Transverse colon (tissue), 4 donors: ENCODE measurements around the gene ZNF420. TPM values are rescaled to one million over a fixed set of nuclear protein-coding genes. Genes with fewer than 3 reads are reported as not detected.

ENCODE experiments used
- DNase-seq: peaks from one replicate; pipeline ENCODE4 v3.0.0-alpha.2; 2019
- H3K27ac ChIP-seq, 4 donors: fragments of 200-600 bp; sonication (generic); 2 replicates each; pipeline ENCODE4 v1.5.1; 2016 to 2018; ENCODE audit warnings: inconsistent platforms in 4 of 4
- H3K27me3 ChIP-seq: fragments of 200-600 bp; sonication (generic); 2 replicates; pipeline ENCODE4 v1.5.1; 2017; ENCODE audit warnings: inconsistent platforms
- H3K36me3 ChIP-seq, 4 donors: fragments of 200-600 bp; sonication (generic); 2 replicates each; pipeline ENCODE4 v1.5.1; 2017 to 2019; ENCODE audit warnings: inconsistent platforms in 4 of 4
- H3K4me1 ChIP-seq, 4 donors: fragments of 200-600 bp; sonication (generic); 2 replicates each; pipeline ENCODE4 v1.5.1; 2017 to 2020; ENCODE audit warnings: inconsistent platforms in 4 of 4
- H3K4me3 ChIP-seq, 4 donors: fragments of 200-600 bp; sonication (generic); 1 replicate in 1 of 4; 2 replicates in 3 of 4; pipeline versions ENCODE4 v1.5.1 to v1.6.1; 2017 to 2019; ENCODE audit warnings: inconsistent platforms in 4 of 4
- H3K9me3 ChIP-seq, 2 donors: fragments of 200-600 bp; sonication (generic); 2 replicates each; pipeline ENCODE4 v1.5.1; 2017 to 2019; ENCODE audit warnings: inconsistent platforms in 2 of 2
- EP300 ChIP-seq: sonication (generic); formaldehyde crosslinking; IDR thresholded peaks from one replicate; pipeline ENCODE4 v1.6.1; 2017; ENCODE audit warnings: antibody characterized with exemption, low read depth
- POLR2A ChIP-seq: fragments of 450-650 bp; IDR thresholded peaks from one replicate; pipeline ENCODE4 v1.6.1; 2016; ENCODE audit warnings: antibody characterized with exemption, mild to moderate bottlenecking, moderate library complexity
- POLR2AphosphoS5 ChIP-seq, 3 donors: sonication (generic); formaldehyde crosslinking; IDR thresholded peaks; one replicate each; pipeline ENCODE4 v1.6.1; 2016; ENCODE audit warnings: antibody characterized with exemption in 3 of 3
- WGBS, 2 donors: methylation state at CpG; one replicate each; pipeline ENCODE4 v1.1.5; 2018; ENCODE audit warnings: low coverage in 1 of 2; 5-methylcytosine and 5-hydroxymethylcytosine counted together
- in situ Hi-C, 4 donors: fragments of 200-750 bp; cut with MboI; loops; one replicate each; pipeline versions ENCODE4 v1.15.0 to v1.15.1; 2017; ENCODE audit warnings: low sequenced_read_pairs in 3 of 4, low pct_ligation_motif_present in 1 of 4, low pct_unique_long_range_greater_than_20kb in 1 of 4
- intact Hi-C: fragments of 100-400 bp; cut with DNase I; formaldehyde crosslinking; loops from one replicate; pipeline ENCODE4 v1.15.1; 2023; ENCODE audit warnings: low total_unique reads
- total RNA-seq, 4 donors: library from RNA; depleted of rRNA; stranded (reverse); fragments of >200 nt; gene quantifications; one replicate each; pipeline ENCODE4 v1.1.0, GENCODE V29; 2016
- TF ChIP-seq, protein P1 (sequence below), 5 experiments: fragments of 200-600 bp in 3 of 5; fragments of 450-650 bp in 2 of 5; sonication (generic) in 3 of 5; IDR thresholded peaks; 1 replicate in 2 of 5; 2 replicates in 3 of 5; pipeline ENCODE4 v1.5.1; 2016 to 2017; ENCODE audit warnings: antibody characterized with exemption in 5 of 5, inconsistent platforms in 3 of 5, mild to moderate bottlenecking in 2 of 5, moderate library complexity in 1 of 5

The ZNF420 gene
- total RNA-seq, result 1 to 10 TPM in 3 of 4 donors, not detected in 1; 1.4 to 7.5 (median 4.9) TPM

DNA sequence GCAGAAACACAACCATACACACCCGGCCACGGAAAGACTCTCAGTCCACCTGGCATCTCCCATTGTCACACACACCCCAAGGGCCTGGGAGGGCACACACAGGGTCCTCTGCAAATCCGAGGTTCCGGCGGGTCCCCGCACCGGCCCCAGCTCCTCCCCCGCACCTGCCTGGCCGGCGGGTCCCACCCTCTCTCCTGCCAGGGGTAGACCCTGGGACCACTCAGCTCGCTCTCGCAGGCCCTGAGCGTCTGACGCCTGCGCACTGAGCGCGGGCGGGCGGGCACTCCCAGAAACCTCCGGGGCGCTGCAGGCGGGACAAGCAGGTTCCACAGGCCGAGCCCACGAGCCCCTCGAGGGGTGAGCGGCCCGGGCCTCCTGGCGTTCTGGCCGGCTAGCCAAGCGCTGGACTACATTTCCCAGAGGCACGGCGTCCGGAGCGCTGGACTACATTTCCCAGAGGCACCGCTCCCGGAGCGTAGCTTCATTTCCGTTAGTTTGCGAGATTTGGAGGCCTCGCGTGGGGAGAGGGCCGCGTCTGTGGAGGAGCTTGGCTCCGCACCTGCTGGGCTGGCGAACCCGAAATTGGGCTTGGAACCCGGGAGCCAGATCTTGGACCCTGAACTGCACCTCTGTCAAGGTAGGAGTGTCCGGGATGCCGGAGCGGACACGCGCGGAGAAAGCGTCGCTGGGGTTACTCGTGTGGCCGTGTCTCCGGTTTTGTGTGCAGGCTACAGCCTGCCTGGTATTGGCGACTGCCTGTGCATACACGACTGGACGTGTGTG is at the start of gene ZNF420:
ZNF420 (plus strand) TSS at position 500 of the 783 bp plus-strand sequence. CDS start 10,686 bp downstream, outside the sequence.
- peak; percentile 94 for DNase-seq
- Histone ChIP-seq H3K4me1 (peaks cover 8 to 10% (median 9%) of the 10 kb centered on the region in 4 donors), H3K4me3 (peak within 1 kb of the TSS; percentile 55 to 80 (median 76)), H3K9me3 (peaks cover 12 to 16% of the 10 kb centered on the region in 2 donors), H3K36me3 (peaks cover 0 to 13% (median 2%) of the 10 kb centered on the region in 4 donors), H3K27ac (peak within 1 kb of the TSS; percentile 78 to 89 (median 84)), H3K27me3 (no peaks in the 10 kb centered on the region)
- 1% methylated on average over 28 of the region's 61 CpGs; no CpG with 5 or more reads in 1 of the 2 donors for WGBS, 2 donors
- in situ Hi-C loops, result no loop called here
- intact Hi-C loops, result no loop called here
- TF ChIP-seq POLR2AphosphoS5 (IDR thresholded peaks at IDR 0.05), result peak; percentile 23 to 66 (median 52)
- TF ChIP-seq, protein P1, sequence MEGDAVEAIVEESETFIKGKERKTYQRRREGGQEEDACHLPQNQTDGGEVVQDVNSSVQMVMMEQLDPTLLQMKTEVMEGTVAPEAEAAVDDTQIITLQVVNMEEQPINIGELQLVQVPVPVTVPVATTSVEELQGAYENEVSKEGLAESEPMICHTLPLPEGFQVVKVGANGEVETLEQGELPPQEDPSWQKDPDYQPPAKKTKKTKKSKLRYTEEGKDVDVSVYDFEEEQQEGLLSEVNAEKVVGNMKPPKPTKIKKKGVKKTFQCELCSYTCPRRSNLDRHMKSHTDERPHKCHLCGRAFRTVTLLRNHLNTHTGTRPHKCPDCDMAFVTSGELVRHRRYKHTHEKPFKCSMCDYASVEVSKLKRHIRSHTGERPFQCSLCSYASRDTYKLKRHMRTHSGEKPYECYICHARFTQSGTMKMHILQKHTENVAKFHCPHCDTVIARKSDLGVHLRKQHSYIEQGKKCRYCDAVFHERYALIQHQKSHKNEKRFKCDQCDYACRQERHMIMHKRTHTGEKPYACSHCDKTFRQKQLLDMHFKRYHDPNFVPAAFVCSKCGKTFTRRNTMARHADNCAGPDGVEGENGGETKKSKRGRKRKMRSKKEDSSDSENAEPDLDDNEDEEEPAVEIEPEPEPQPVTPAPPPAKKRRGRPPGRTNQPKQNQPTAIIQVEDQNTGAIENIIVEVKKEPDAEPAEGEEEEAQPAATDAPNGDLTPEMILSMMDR (IDR thresholded peaks at IDR 0.05), result no peak
- peak; percentile 47 for TF ChIP-seq POLR2A
- no peak for TF ChIP-seq EP300

- DNase-seq, result no peak
- intact Hi-C loops (no loop called here), in situ Hi-C loops (no loop called here)
- H3K36me3 ChIP-seq, result no peaks in the 10 kb centered on the region
- H3K27ac ChIP-seq, result no peak overlapping the region
- 30 to 33% methylated on average over 1 of the region's 1 CpG for WGBS, 2 donors
- H3K9me3 ChIP-seq, result peaks cover 3 to 11% of the 10 kb centered on the region in 2 donors
- H3K27me3 ChIP-seq, result no peaks in the 10 kb centered on the region
- no peak overlapping the region for H3K4me3 ChIP-seq
- no peak for TF ChIP-seq POLR2A
- TF ChIP-seq EP300, result no peak
- TF ChIP-seq, protein P1 (IDR thresholded peaks at IDR 0.05), result no peak
- no peak for TF ChIP-seq POLR2AphosphoS5 (IDR thresholded peaks at IDR 0.05)
- H3K4me1 ChIP-seq, result no peaks in the 10 kb centered on the region
Observed at GRCh38 chr19:37045140-37045539, 33.1 kb upstream of the ZNF420 start.

DNA sequence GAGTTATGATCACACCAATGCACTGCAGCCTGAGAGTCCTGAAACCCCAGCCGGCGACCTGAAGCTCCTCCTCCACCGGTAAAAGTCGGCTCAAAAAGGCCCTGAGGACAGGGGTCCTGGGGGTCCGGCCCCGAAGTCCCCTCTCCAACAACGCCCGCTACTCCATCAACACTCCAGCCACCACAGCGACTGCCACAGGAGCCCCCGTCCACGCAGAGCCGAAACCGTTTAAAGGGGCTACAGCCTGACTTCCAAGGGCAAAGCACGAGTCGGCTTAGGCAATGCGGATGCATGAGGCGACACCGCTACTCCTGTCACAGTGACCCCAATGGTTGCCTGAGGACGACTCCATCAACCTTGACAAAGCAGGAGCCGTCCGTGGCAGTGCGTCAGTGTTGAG is 22.9 kb upstream of the ZNF420 start:
- in situ Hi-C loops (no loop called here), intact Hi-C loops (no loop called here)
- Histone ChIP-seq H3K27ac (no peak overlapping the region), H3K9me3 (peaks cover 12 to 31% of the 10 kb centered on the region in 2 donors), H3K36me3 (no peaks in the 10 kb centered on the region), H3K4me3 (no peak overlapping the region), H3K27me3 (no peaks in the 10 kb centered on the region), H3K4me1 (no peaks in the 10 kb centered on the region)
- WGBS, 2 donors, result 94% methylated on average over 22 of the region's 22 CpGs; no CpG with 5 or more reads in 1 of the 2 donors
- TF ChIP-seq, protein P1 (IDR thresholded peaks at IDR 0.05), result no peak
- TF ChIP-seq POLR2A (no peak), POLR2AphosphoS5 (IDR thresholded peaks at IDR 0.05) (no peak), EP300 (no peak)
- DNase-seq, result no peak

GRCh38 chr19:37056776-37057175 is 21.5 kb upstream of the ZNF420 start:
- no peak overlapping the region for H3K27ac ChIP-seq
- H3K4me1 ChIP-seq, result no peaks in the 10 kb centered on the region
- WGBS, 2 donors, result 99% methylated on average over 11 of the region's 24 CpGs; no CpG with 5 or more reads in 1 of the 2 donors
- intact Hi-C loops (no loop called here), in situ Hi-C loops (no loop called here)
- TF ChIP-seq POLR2AphosphoS5 (IDR thresholded peaks at IDR 0.05) (no peak), EP300 (no peak), POLR2A (no peak)
- TF ChIP-seq, protein P1 (IDR thresholded peaks at IDR 0.05), result no peak
- no peaks in the 10 kb centered on the region for H3K36me3 ChIP-seq
- no peak overlapping the region for H3K4me3 ChIP-seq
- H3K27me3 ChIP-seq, result no peaks in the 10 kb centered on the region
- H3K9me3 ChIP-seq, result peaks cover 13 to 38% of the 10 kb centered on the region in 2 donors
- DNase-seq, result no peak
